Endothelial cell (in vitro differentiated cells): ENCODE data around the gene RING1. TPM values are rescaled to one million over a fixed set of nuclear protein-coding genes. Genes with fewer than 3 reads are reported as not detected.
A peak's percentile ranks its signal among the peaks of the same experiment; 100 is the strongest.

Experiments
- DNase-seq: peaks from one replicate; pipeline ENCODE4 v3.0.0; 2021; ENCODE audit warnings: low spot score
- H3K27ac Mint-ChIP-seq: one replicate; pipeline ENCODE4 v1.8.0; 2021; ENCODE audit warnings: mixed read lengths, inconsistent platforms; ENCODE audit not compliant: unreplicated experiment
- H3K27me3 Mint-ChIP-seq: one replicate; pipeline ENCODE4 v1.8.0; 2021; ENCODE audit warnings: mild to moderate bottlenecking, moderate library complexity, mixed read lengths, inconsistent platforms; ENCODE audit not compliant: unreplicated experiment
- H3K36me3 Mint-ChIP-seq: one replicate; pipeline ENCODE4 v1.8.0; 2021; ENCODE audit warnings: mild to moderate bottlenecking, low read depth, mixed read lengths, inconsistent platforms; ENCODE audit not compliant: unreplicated experiment
- H3K4me1 Mint-ChIP-seq: one replicate; pipeline ENCODE4 v1.8.0; 2021; ENCODE audit warnings: mild to moderate bottlenecking, mixed read lengths, inconsistent platforms; ENCODE audit not compliant: unreplicated experiment
- H3K4me3 Mint-ChIP-seq: one replicate; pipeline ENCODE4 v1.8.0; 2021; ENCODE audit warnings: mild to moderate bottlenecking, mixed read lengths, inconsistent platforms; ENCODE audit not compliant: unreplicated experiment
- H3K9me3 Mint-ChIP-seq: one replicate; pipeline ENCODE4 v1.8.0; 2021; ENCODE audit warnings: mixed read lengths, inconsistent platforms; ENCODE audit not compliant: unreplicated experiment
- CTCF ChIP-seq: fragments of 200-600 bp; sonication (generic); IDR thresholded peaks from one replicate; pipeline ENCODE4 v1.5.0; 2021; ENCODE audit warnings: antibody characterized with exemption; ENCODE audit not compliant: unreplicated experiment
- microRNA-seq: library from miRNA; unstranded; fragments of <30 nt; microRNA quantifications from one replicate; pipeline ENCODE4, GENCODE V29; 2020; ENCODE audit not compliant: unreplicated experiment
- total RNA-seq: library from RNA; stranded (reverse); fragmentation: NEBNext Ultra II Directional; extraction: Animal tissue kit (Norgen Biotek cat#: 25700); gene quantifications from one replicate; pipeline ENCODE4 v1.2.1, GENCODE V29; 2021; ENCODE audit not compliant: unreplicated experiment

Gene RING1
- total RNA-seq, 1 donor from 2014 or later = 19.6 TPM

GRCh38 chr6:33259032-33259431 lies 50.7 kb downstream of the RING1 start:
- H3K27me3 Mint-ChIP-seq = no peaks in the 10 kb centered on the region
- no peak for DNase-seq
- H3K9me3 Mint-ChIP-seq = no peaks in the 10 kb centered on the region
- H3K4me1 Mint-ChIP-seq = no peaks in the 10 kb centered on the region
- H3K4me3 Mint-ChIP-seq = no peak overlapping the region
- no peak for TF ChIP-seq CTCF
- H3K27ac Mint-ChIP-seq = no peak overlapping the region
- peaks cover 20% of the 10 kb centered on the region for H3K36me3 Mint-ChIP-seq

Small RNA genes lying within 50 kb of the gene (microRNA-seq; reads per million reads assigned to microRNA genes)
- gene MIR219A1 = 13.1 reads per million, percentile 62 among the genes with 10 or more reads in this experiment

Other genes starting within 250 kb of the RING1 start
- 186 TPM for gene BRD2, start 239.9 kb upstream of the RING1 start, total RNA-seq
- 7.3 TPM for gene HLA-DOA, start 198.9 kb upstream of the RING1 start, total RNA-seq
- 8.5 TPM for gene HLA-DPA1, start 134.9 kb upstream of the RING1 start, total RNA-seq
- 14.4 TPM for gene HLA-DPB1, start 132.5 kb upstream of the RING1 start, total RNA-seq
- gene COL11A2, start 16.0 kb upstream of the RING1 start, total RNA-seq = 127 TPM
- gene RXRB, start 7.8 kb upstream of the RING1 start, total RNA-seq = 35.8 TPM
- 108 TPM for gene SLC39A7, start 7.6 kb upstream of the RING1 start, total RNA-seq
- gene HSD17B8, start 3.8 kb upstream of the RING1 start, total RNA-seq = 6.5 TPM
- gene VPS52, start 63.4 kb downstream of the RING1 start, total RNA-seq = 41.8 TPM
- 2,251 TPM for gene RPS18, start 63.6 kb downstream of the RING1 start, total RNA-seq
- gene B3GALT4, start 68.6 kb downstream of the RING1 start, total RNA-seq = 3.8 TPM
- gene WDR46, start 80.7 kb downstream of the RING1 start, total RNA-seq = 48.5 TPM
- gene PFDN6, start 81.1 kb downstream of the RING1 start, total RNA-seq = 33.3 TPM
- gene RGL2, start 90.4 kb downstream of the RING1 start, total RNA-seq = 167 TPM
- 57.1 TPM for gene TAPBP, start 105.6 kb downstream of the RING1 start, total RNA-seq
- 16.9 TPM for gene ZBTB22, start 109.2 kb downstream of the RING1 start, total RNA-seq
- gene DAXX, start 114.5 kb downstream of the RING1 start, total RNA-seq = 49.6 TPM
- 19.0 TPM for gene KIFC1, start 183.3 kb downstream of the RING1 start, total RNA-seq
- gene PHF1, start 202.5 kb downstream of the RING1 start, total RNA-seq = 60.0 TPM
- gene CUTA, start 209.6 kb downstream of the RING1 start, total RNA-seq = 163 TPM
- gene SYNGAP1, start 211.6 kb downstream of the RING1 start, total RNA-seq = 48.6 TPM
- gene ZBTB9, start 246.1 kb downstream of the RING1 start, total RNA-seq = 18.7 TPM